Stomach (tissue), 9 donors: ENCODE measurements around the gene PRSS38. TPM values are rescaled to one million over a fixed set of nuclear protein-coding genes. Genes with fewer than 3 reads are reported as not detected.

Experiments used
- DNase-seq, 2 donors: peaks; one replicate each; pipeline versions ENCODE4 v3.0.0 to v3.0.0-alpha.2; 2013 to 2019
- H3K27ac ChIP-seq, 5 donors: fragments of 200-600 bp in 4 of 5; sonication (generic) in 4 of 5; one replicate each; pipeline ENCODE4 v1.5.1; 2013 to 2019; ENCODE audit warnings: mild to moderate bottlenecking in 1 of 5, moderate library complexity in 1 of 5
- H3K27me3 ChIP-seq, 3 donors: fragments of 200-600 bp; sonication (generic); one replicate each; pipeline ENCODE4 v1.5.1; 2017 to 2019; ENCODE audit warnings: mixed run types in 1 of 3
- H3K36me3 ChIP-seq, 4 donors: fragments of 200-600 bp; sonication (generic); 1 replicate in 3 of 4; 2 replicates in 1 of 4; pipeline ENCODE4 v1.5.1; 2016 to 2019
- H3K4me1 ChIP-seq, 4 donors: fragments of 200-600 bp; sonication (generic); one replicate each; pipeline ENCODE4 v1.5.1; 2016 to 2019
- H3K4me3 ChIP-seq, 4 donors: fragments of 200-600 bp; sonication (generic) in 3 of 4; one replicate each; pipeline ENCODE4 v1.5.1; 2016 to 2019; ENCODE audit warnings: mild to moderate bottlenecking in 1 of 4
- H3K9me3 ChIP-seq, 4 donors: fragments of 200-600 bp; sonication (generic); one replicate each; pipeline ENCODE4 v1.5.1; 2016 to 2019
- CTCF ChIP-seq, 7 experiments: fragments of 450-650 bp in 4 of 7; fragments of 200-600 bp in 3 of 7; sonication (generic) in 3 of 7; IDR thresholded peaks; one replicate each; pipeline ENCODE4 v1.5.1; 2016 to 2019; ENCODE audit warnings: antibody characterized with exemption in 7 of 7, control low read depth in 2 of 7, mild to moderate bottlenecking in 1 of 7
- EP300 ChIP-seq: sonication (generic); formaldehyde crosslinking; IDR thresholded peaks from one replicate; pipeline ENCODE4 v1.6.1; 2017; ENCODE audit warnings: antibody characterized with exemption
- POLR2A ChIP-seq, 4 donors: fragments of 450-650 bp; IDR thresholded peaks; one replicate each; pipeline ENCODE4 v1.6.1; 2016; ENCODE audit warnings: antibody characterized with exemption in 4 of 4, control low read depth in 2 of 4, mild to moderate bottlenecking in 1 of 4, moderate library complexity in 1 of 4
- POLR2AphosphoS5 ChIP-seq, 3 donors: sonication (generic); formaldehyde crosslinking; IDR thresholded peaks; one replicate each; pipeline ENCODE4 v1.6.1; 2016; ENCODE audit warnings: antibody characterized with exemption in 3 of 3
- WGBS, 5 donors: extraction: QIAGEN DNeasy Blood & Tissue Kit in 3 of 5; methylation state at CpG; one replicate each; pipeline versions ENCODE4 v1.1.5 to v1.1.7; 2013 to 2018; 5-methylcytosine and 5-hydroxymethylcytosine counted together
- intact Hi-C: fragments of 100-400 bp; cut with DNase I; formaldehyde crosslinking; loops from one replicate; pipeline ENCODE4 v1.15.1; 2023; ENCODE audit warnings: low total_unique reads
- polyA plus RNA-seq, 3 donors: library from polyadenylated mRNA; stranded (reverse); fragments of 200-250 nt; gene quantifications; one replicate each; pipeline ENCODE4 v1.2.3, GENCODE V29; 2013
- total RNA-seq, 5 donors: library from RNA; depleted of rRNA; stranded (reverse); fragments of >200 nt; gene quantifications; one replicate each; pipeline versions ENCODE4 v1.1.0 to v1.2.3, GENCODE V29; 2014 to 2016
- donor health status: healthy with polysubstance abuse.
- donor health status: Bipolar disorder and iron deficiency.
- donor health status: healthy.

Gene PRSS38
- total and polyA plus RNA-seq, 8 donors: not detected

- H3K4me1 ChIP-seq: peaks cover 0 to 3% (median 3%) of the 10 kb centered on the region in 4 donors
- H3K4me3 ChIP-seq: no peak overlapping the region
- DNase-seq: no peak
- peaks cover 0 to 10% (median 3%) of the 10 kb centered on the region in 4 donors for H3K9me3 ChIP-seq
- TF ChIP-seq POLR2AphosphoS5 (IDR thresholded peaks at IDR 0.05): no peak
- no peak for TF ChIP-seq POLR2A (IDR thresholded peaks at IDR 0.05)
- H3K27ac ChIP-seq: no peak overlapping the region
- intact Hi-C loops: no loop called here
- H3K27me3 ChIP-seq: peaks cover 0 to 16% (median 0%) of the 10 kb centered on the region in 3 donors
- H3K36me3 ChIP-seq: no peaks in the 10 kb centered on the region
- 74 to 92% (median 82%) methylated on average over 1 of the region's 1 CpG for WGBS, 5 donors
Observed at GRCh38 chr1:227799756-227800155, 15.7 kb upstream of the PRSS38 start.

DNA sequence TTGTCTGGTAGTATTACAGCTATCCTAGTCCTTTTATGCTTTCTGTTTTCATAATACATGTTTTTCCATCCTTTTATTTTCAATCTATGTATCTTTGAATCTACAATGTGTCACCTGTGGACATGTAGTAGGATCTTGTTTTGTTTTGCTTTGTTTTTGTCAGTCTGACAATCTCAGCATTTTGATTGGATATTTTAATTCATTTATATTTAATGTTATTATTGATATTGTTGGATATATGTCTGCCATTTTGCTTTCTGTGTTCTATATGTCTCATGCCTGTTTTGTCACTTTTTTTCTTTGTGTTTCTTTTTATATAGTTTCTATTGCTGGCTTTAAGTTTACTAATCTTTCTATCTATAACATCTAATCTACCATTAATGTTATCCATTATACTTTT, 11.5 kb upstream of the PRSS38 start:
- intact Hi-C loops: no loop called here
- Histone ChIP-seq H3K4me3 (no peak overlapping the region), H3K4me1 (no peaks in the 10 kb centered on the region), H3K36me3 (no peaks in the 10 kb centered on the region), H3K27me3 (no peaks in the 10 kb centered on the region), H3K27ac (no peak overlapping the region), H3K9me3 (peaks cover 0 to 11% (median 4%) of the 10 kb centered on the region in 4 donors)
- TF ChIP-seq POLR2A (IDR thresholded peaks at IDR 0.05) (no peak), POLR2AphosphoS5 (IDR thresholded peaks at IDR 0.05) (no peak), CTCF (IDR thresholded peaks at IDR 0.05) (no peak), EP300 (no peak)
- no peak for DNase-seq

GRCh38 chr1:227805606-227806197, 9.8 kb upstream of the PRSS38 start:
- no peaks in the 10 kb centered on the region for H3K4me1 ChIP-seq
- no peak for DNase-seq
- intact Hi-C loops: no loop called here
- H3K9me3 ChIP-seq: peaks cover 0 to 11% (median 4%) of the 10 kb centered on the region in 4 donors
- H3K27ac ChIP-seq: no peak overlapping the region
- 47 to 76% (median 64%) methylated on average over 6 of the region's 6 CpGs for whole genome bisulfite sequencing, 5 donors
- TF ChIP-seq POLR2A (IDR thresholded peaks at IDR 0.05) (no peak), CTCF (IDR thresholded peaks at IDR 0.05) (no peak), POLR2AphosphoS5 (IDR thresholded peaks at IDR 0.05) (no peak), EP300 (no peak)
- no peak overlapping the region for H3K4me3 ChIP-seq
- H3K36me3 ChIP-seq: no peaks in the 10 kb centered on the region
- H3K27me3 ChIP-seq: no peaks in the 10 kb centered on the region

DNA sequence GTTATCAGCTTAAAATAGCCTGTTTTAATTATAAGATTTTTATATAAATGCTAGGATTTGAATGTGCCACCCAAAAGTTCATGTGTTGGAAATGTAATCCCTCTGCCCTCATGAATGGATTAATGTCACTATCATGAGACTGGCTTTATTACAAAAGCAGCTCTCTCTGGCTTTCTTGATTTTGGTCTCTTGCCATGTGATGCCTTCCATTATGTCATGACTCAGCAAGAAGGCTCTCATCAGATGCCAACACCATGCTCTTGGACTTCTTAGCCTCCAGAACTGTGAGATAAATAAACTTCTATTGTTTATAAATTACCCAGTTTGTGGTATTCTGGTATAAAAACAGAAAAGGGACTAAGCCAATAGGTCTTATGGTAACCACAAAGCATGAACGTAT, 6.9 kb upstream of the PRSS38 start:
- H3K27ac ChIP-seq: no peak overlapping the region
- no peak for TF ChIP-seq POLR2AphosphoS5 (IDR thresholded peaks at IDR 0.05)
- no peak for TF ChIP-seq EP300
- intact Hi-C loops: no loop called here
- H3K4me3 ChIP-seq: no peak overlapping the region
- WGBS, 5 donors: 39 to 73% (median 61%) methylated on average over 1 of the region's 1 CpG
- no peaks in the 10 kb centered on the region for H3K36me3 ChIP-seq
- H3K9me3 ChIP-seq: peaks cover 3 to 18% (median 11%) of the 10 kb centered on the region in 4 donors
- no peaks in the 10 kb centered on the region for H3K4me1 ChIP-seq
- no peak for DNase-seq
- H3K27me3 ChIP-seq: no peaks in the 10 kb centered on the region

DNA sequence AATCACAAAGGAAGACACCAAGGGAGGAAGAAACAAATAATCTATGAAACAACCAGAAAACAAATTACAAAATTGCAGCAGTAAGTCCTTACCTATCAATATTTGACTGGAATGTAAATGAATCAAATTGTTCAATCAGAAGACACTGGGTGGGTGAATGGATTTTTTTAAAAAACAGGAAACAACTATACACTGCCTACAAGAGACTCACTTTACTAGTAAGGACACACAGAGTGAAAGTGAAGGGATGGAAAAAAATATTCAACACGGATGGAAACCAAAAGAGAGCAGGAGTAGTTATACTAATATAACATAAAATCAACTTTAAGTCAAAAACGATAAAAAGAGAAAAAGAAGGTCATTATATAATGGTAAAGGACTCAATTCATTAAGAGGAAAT, 6.4 kb upstream of the PRSS38 start:
- Histone ChIP-seq H3K27ac (no peak overlapping the region), H3K4me1 (no peaks in the 10 kb centered on the region), H3K4me3 (no peak overlapping the region), H3K36me3 (no peaks in the 10 kb centered on the region), H3K9me3 (peaks cover 8 to 20% (median 15%) of the 10 kb centered on the region in 4 donors), H3K27me3 (no peaks in the 10 kb centered on the region)
- 81 to 88% (median 84%) methylated on average over 2 of the region's 2 CpGs for WGBS, 5 donors
- intact Hi-C loops: no loop called here
- no peak for TF ChIP-seq POLR2AphosphoS5 (IDR thresholded peaks at IDR 0.05)
- TF ChIP-seq POLR2A (IDR thresholded peaks at IDR 0.05): no peak
- TF ChIP-seq EP300: no peak
- TF ChIP-seq CTCF (IDR thresholded peaks at IDR 0.05): no peak
- no peak for DNase-seq
